H9 (cell line): ENCODE measurements around the gene LRRC45. TPM values are rescaled to one million over a fixed set of nuclear protein-coding genes. Genes with fewer than 3 reads are reported as not detected.

ENCODE experiments used
- DNase-seq: peaks from one replicate; pipeline ENCODE4 v3.0.0-alpha.2; 2017
- H2AFZ ChIP-seq: one replicate; pipeline ENCODE4 v1.6.1; 2013; ENCODE audit warnings: mild to moderate bottlenecking, low read length, control low read depth, moderate library complexity
- H2AK5ac ChIP-seq: 2 replicates; pipeline ENCODE4 v1.6.1; 2013; ENCODE audit warnings: low read length, control low read depth, mixed read lengths; ENCODE audit not compliant: insufficient read length
- H2BK120ac ChIP-seq: one replicate; pipeline ENCODE4 v1.6.1; 2013; ENCODE audit warnings: low read depth, mild to moderate bottlenecking, low read length, control low read depth, inconsistent platforms; ENCODE audit not compliant: poor library complexity, severe bottlenecking
- H2BK12ac ChIP-seq: 2 replicates; pipeline ENCODE4 v1.6.1; 2013; ENCODE audit warnings: low read length, control low read depth, mixed read lengths, low read depth; ENCODE audit not compliant: insufficient read length
- H2BK15ac ChIP-seq: 2 replicates; pipeline ENCODE4 v1.6.1; 2013; ENCODE audit warnings: low read depth, low read length, control low read depth
- H2BK20ac ChIP-seq: one replicate; pipeline ENCODE4 v1.6.1; 2013; ENCODE audit warnings: low read depth, mild to moderate bottlenecking, low read length, control low read depth, inconsistent platforms; ENCODE audit not compliant: poor library complexity, severe bottlenecking
- H2BK5ac ChIP-seq: 2 replicates; pipeline ENCODE4 v1.6.1; 2013; ENCODE audit warnings: low read length, control low read depth, mixed read lengths; ENCODE audit not compliant: insufficient read length
- H3K14ac ChIP-seq: 2 replicates; pipeline ENCODE4 v1.6.1; 2013; ENCODE audit warnings: low read length, control low read depth; ENCODE audit not compliant: insufficient read depth
- H3K18ac ChIP-seq: 2 replicates; pipeline ENCODE4 v1.6.1; 2013; ENCODE audit warnings: low read depth, mild to moderate bottlenecking, mixed read lengths, low read length, control low read depth; ENCODE audit not compliant: insufficient read length
- H3K23ac ChIP-seq: 2 replicates; pipeline ENCODE4 v1.6.1; 2013; ENCODE audit warnings: low read length, control low read depth, mixed read lengths, low read depth; ENCODE audit not compliant: insufficient read length
- H3K23me2 ChIP-seq: 2 replicates; pipeline ENCODE4 v1.6.1; 2013; ENCODE audit warnings: low read depth, mild to moderate bottlenecking, mixed read lengths, low read length, control low read depth; ENCODE audit not compliant: insufficient read length, poor library complexity, severe bottlenecking
- H3K27ac ChIP-seq: 2 replicates; pipeline ENCODE4 v1.5.1; 2013; ENCODE audit warnings: low read length, control low read depth, mixed read lengths, low read depth; ENCODE audit not compliant: insufficient read length
- H3K27me3 ChIP-seq: 2 replicates; pipeline ENCODE4 v1.6.1; 2013; ENCODE audit warnings: low read length, control low read depth, inconsistent platforms; ENCODE audit not compliant: insufficient read depth
- H3K4ac ChIP-seq: 2 replicates; pipeline ENCODE4 v1.6.1; 2013; ENCODE audit warnings: low read depth, mild to moderate bottlenecking, control low read depth, inconsistent platforms, low read length, moderate library complexity
- H3K4me1 ChIP-seq: 2 replicates; pipeline ENCODE4 v1.6.1; 2013; ENCODE audit warnings: low read length, control low read depth, inconsistent platforms; ENCODE audit not compliant: insufficient read depth
- H3K4me2 ChIP-seq: 2 replicates; pipeline ENCODE4 v1.6.1; 2013; ENCODE audit warnings: low read length, control low read depth, mixed read lengths; ENCODE audit not compliant: insufficient read length, insufficient read depth
- H3K56ac ChIP-seq: 2 replicates; pipeline ENCODE4 v1.6.1; 2013; ENCODE audit warnings: low read depth, mild to moderate bottlenecking, mixed read lengths, low read length, control low read depth; ENCODE audit not compliant: insufficient read length
- H3K79me1 ChIP-seq: 2 replicates; pipeline ENCODE4 v1.6.1; 2013; ENCODE audit warnings: low read depth, mild to moderate bottlenecking, moderate library complexity, low read length, control low read depth, inconsistent platforms; ENCODE audit not compliant: insufficient read depth, poor library complexity, severe bottlenecking
- H3K79me2 ChIP-seq: 2 replicates; pipeline ENCODE4 v1.6.1; 2013; ENCODE audit warnings: low read length, control low read depth, inconsistent platforms; ENCODE audit not compliant: insufficient read depth
- H3K9ac ChIP-seq: 2 replicates; pipeline ENCODE4 v1.6.1; 2013; ENCODE audit warnings: low read length, control low read depth, mixed read lengths; ENCODE audit not compliant: insufficient read length; ENCODE audit errors: extremely low read depth
- H3K9me3 ChIP-seq: one replicate; pipeline ENCODE4 v1.6.1; 2013; ENCODE audit warnings: low read depth, low read length, inconsistent platforms; ENCODE audit not compliant: control insufficient read depth
- H3T11ph ChIP-seq: one replicate; pipeline ENCODE4 v1.6.1; 2013; ENCODE audit warnings: mild to moderate bottlenecking, low read length, control low read depth, inconsistent platforms
- H4K20me1 ChIP-seq: one replicate; pipeline ENCODE4 v1.6.1; 2013; ENCODE audit not compliant: control insufficient read depth, insufficient read length, insufficient read depth
- H4K5ac ChIP-seq: 2 replicates; pipeline ENCODE4 v1.6.1; 2013; ENCODE audit warnings: low read depth, mild to moderate bottlenecking, mixed read lengths, low read length, control low read depth; ENCODE audit not compliant: insufficient read length
- H4K8ac ChIP-seq: replicated peaks from 2 replicates; pipeline ENCODE4 v1.6.1; 2013; ENCODE audit warnings: low read length, control low read depth, mixed read lengths, low read depth; ENCODE audit not compliant: insufficient read length
- H4K91ac ChIP-seq: 2 replicates; pipeline ENCODE4 v1.6.1; 2013; ENCODE audit warnings: low read depth, mild to moderate bottlenecking, moderate library complexity, mixed read lengths, low read length, control low read depth; ENCODE audit not compliant: insufficient read length
- H3K27ac Mint-ChIP-seq, 3 experiments: 2 replicates in 2 of 3; 3 replicates in 1 of 3; pipeline ENCODE4 v1.8.0; 2020 to 2021; ENCODE audit warnings: mixed read lengths in 3 of 3, mild to moderate bottlenecking in 1 of 3, moderate library complexity in 1 of 3
- H3K27me3 Mint-ChIP-seq: 2 replicates; pipeline ENCODE4 v1.8.0; 2021; ENCODE audit warnings: low read depth, mild to moderate bottlenecking, moderate library complexity, mixed read lengths
- H3K36me3 Mint-ChIP-seq, 3 experiments: 2 replicates in 2 of 3; 3 replicates in 1 of 3; pipeline ENCODE4 v1.8.0; 2020 to 2021; ENCODE audit warnings: low read depth in 3 of 3, mixed read lengths in 3 of 3; ENCODE audit not compliant: insufficient read depth in 1 of 3
- H3K4me1 Mint-ChIP-seq, 2 experiments: 2 replicates each; pipeline ENCODE4 v1.8.0; 2020; ENCODE audit warnings: mixed read lengths in 2 of 2
- H3K4me3 Mint-ChIP-seq, 2 experiments: 2 replicates in 1 of 2; 3 replicates in 1 of 2; pipeline ENCODE4 v1.8.0; 2020 to 2021; ENCODE audit warnings: mild to moderate bottlenecking in 2 of 2, mixed read lengths in 2 of 2, moderate library complexity in 1 of 2
- H3K9me3 Mint-ChIP-seq, 2 experiments: 2 replicates in 1 of 2; 3 replicates in 1 of 2; pipeline ENCODE4 v1.8.0; 2020; ENCODE audit warnings: mild to moderate bottlenecking in 2 of 2, mixed read lengths in 2 of 2, moderate library complexity in 1 of 2
- WGBS: extraction: QIAGEN DNeasy Blood & Tissue Kit; methylation state at CpG from one replicate; pipeline ENCODE4 v1.1.7; 2013; ENCODE audit warnings: missing lambda C conversion rate, low lambda C conversion rate, mixed read lengths; ENCODE audit not compliant: insufficient read length; ENCODE audit errors: extremely low coverage; 5-methylcytosine and 5-hydroxymethylcytosine counted together
- total RNA-seq: library from RNA; stranded (reverse); gene quantifications from 2 replicates; pipeline ENCODE4 v1.2.1, GENCODE V29; 2021
- TF ChIP-seq, protein P1 (sequence below): fragments of 200-600 bp; sonication (generic); conservative IDR thresholded peaks from 3 replicates; pipeline ENCODE4 v1.8.0; 2021; ENCODE audit warnings: antibody characterized with exemption, mild to moderate bottlenecking

The LRRC45 gene
- total RNA-seq, 1 experiment from 2014 or later, result 28.7 TPM

DNA sequence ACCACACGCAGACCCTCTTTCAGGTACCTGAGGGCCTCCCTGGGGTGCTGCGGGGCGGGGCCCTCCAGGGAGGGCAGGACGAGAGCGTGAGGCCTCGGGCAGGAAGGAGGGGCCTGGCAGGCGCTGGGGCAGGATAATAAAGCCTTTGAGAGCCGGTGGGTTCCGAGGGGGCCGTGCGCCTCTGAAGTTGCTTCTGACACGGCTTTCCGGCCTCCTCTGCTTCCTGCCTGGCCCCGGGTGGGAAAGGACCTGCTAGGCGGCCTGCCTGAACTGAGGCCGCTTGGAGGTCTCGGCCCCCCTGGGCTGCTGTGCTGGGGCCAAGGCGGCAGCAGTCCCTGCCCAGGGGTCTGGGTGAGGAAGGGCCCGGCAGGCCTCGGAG is 10.9 kb upstream of the LRRC45 start:
- H3K14ac ChIP-seq, result no peak overlapping the region; the same call in 1 of the 2 replicates
- H3K9me3 ChIP-seq, result no peaks in the 10 kb centered on the region
- no peak overlapping the region for H2BK12ac ChIP-seq
- no peak overlapping the region for H3K27ac ChIP-seq
- no peaks in the 10 kb centered on the region for H4K20me1 ChIP-seq
- no peak overlapping the region for H4K5ac ChIP-seq
- H3K27ac Mint-ChIP-seq, result no peak overlapping the region
- H3K56ac ChIP-seq, result no peak overlapping the region
- H2AK5ac ChIP-seq, result no peak overlapping the region
- H2BK20ac ChIP-seq, result no peak overlapping the region
- no peak overlapping the region for H2AFZ ChIP-seq
- H2BK5ac ChIP-seq, result no peak overlapping the region
- H3K18ac ChIP-seq, result no peak overlapping the region
- WGBS, result no CpG with 5 or more reads among the region's 20 CpGs
- H3K4me3 Mint-ChIP-seq, result no peak overlapping the region
- H4K8ac ChIP-seq, result no peak overlapping the region
- no peaks in the 10 kb centered on the region for H3K27me3 ChIP-seq
- H3K79me2 ChIP-seq, result no peaks in the 10 kb centered on the region
- no peak for DNase-seq
- H3K27me3 Mint-ChIP-seq, result no peaks in the 10 kb centered on the region; the same call in 1 of the 2 replicates
- H3K4ac ChIP-seq, result no peak overlapping the region
- H3K23ac ChIP-seq, result no peak overlapping the region
- H3K4me1 Mint-ChIP-seq, result 0 out of 4 replicates have a peak, but pooled peaks cover 0 to 2% of the 10 kb centered on the region in 2 experiments
- H2BK15ac ChIP-seq, result no peak overlapping the region
- no peaks in the 10 kb centered on the region for H3K9me3 Mint-ChIP-seq
- H3K4me2 ChIP-seq, result no peak overlapping the region
- H3K4me1 ChIP-seq, result no peaks in the 10 kb centered on the region
- no peaks in the 10 kb centered on the region for H3K36me3 Mint-ChIP-seq
- H3K23me2 ChIP-seq, result no peaks in the 10 kb centered on the region
- H2BK120ac ChIP-seq, result no peak overlapping the region
- no peak overlapping the region for H4K91ac ChIP-seq
- H3T11ph ChIP-seq, result no peak overlapping the region
- H3K9ac ChIP-seq, result no peak overlapping the region
- no peaks in the 10 kb centered on the region for H3K79me1 ChIP-seq
- TF ChIP-seq, protein P1, sequence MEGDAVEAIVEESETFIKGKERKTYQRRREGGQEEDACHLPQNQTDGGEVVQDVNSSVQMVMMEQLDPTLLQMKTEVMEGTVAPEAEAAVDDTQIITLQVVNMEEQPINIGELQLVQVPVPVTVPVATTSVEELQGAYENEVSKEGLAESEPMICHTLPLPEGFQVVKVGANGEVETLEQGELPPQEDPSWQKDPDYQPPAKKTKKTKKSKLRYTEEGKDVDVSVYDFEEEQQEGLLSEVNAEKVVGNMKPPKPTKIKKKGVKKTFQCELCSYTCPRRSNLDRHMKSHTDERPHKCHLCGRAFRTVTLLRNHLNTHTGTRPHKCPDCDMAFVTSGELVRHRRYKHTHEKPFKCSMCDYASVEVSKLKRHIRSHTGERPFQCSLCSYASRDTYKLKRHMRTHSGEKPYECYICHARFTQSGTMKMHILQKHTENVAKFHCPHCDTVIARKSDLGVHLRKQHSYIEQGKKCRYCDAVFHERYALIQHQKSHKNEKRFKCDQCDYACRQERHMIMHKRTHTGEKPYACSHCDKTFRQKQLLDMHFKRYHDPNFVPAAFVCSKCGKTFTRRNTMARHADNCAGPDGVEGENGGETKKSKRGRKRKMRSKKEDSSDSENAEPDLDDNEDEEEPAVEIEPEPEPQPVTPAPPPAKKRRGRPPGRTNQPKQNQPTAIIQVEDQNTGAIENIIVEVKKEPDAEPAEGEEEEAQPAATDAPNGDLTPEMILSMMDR, result no peak
